NCI-H128 (cell line): Measurements from ENCODE around the gene RAB9A.

Experiments
- DNase-seq: peaks from one replicate; lab custom pipeline; 2025; ENCODE audit not compliant: unreplicated experiment; lab: John Stamatoyannopoulos, UW

Gene RAB9A

DNA sequence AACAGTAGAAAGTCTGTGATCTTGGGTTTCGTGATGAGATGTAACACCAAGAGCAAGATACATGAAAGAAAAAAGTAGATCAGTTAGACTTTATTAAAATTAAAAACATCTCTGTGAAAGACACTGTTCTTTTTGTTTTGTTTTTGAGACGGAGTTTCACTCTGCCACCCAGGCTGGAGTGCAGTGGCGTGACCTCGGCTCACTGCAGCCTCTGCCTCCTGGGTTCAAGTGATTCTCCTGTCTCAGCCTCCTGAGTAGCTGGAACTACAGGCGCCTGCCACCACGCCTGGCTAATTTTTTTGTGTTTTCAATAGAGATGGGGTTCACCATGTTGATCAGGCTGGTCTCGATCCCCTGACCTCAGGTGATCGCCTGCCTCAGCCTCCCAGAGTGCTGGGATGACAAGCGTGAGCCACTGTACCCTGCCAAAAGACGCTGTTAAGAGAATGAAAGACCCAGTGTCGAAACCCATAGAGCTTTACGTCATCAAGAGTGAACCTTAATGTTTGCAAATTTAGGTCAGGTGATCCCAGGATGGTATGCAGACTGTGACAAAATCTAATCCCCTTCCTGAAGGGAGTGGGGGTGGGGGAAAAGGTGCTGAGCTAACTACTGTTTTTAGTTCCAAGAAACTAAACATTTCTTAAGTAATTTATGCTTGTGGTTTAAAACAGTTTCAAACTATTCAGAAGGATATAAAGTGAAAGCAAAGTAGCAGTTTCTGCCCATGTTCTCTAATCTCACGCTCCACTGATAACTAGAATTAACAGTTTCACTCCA lies 53.7 kb downstream of the RAB9A start:
- DNase-seq = no peak

DNA sequence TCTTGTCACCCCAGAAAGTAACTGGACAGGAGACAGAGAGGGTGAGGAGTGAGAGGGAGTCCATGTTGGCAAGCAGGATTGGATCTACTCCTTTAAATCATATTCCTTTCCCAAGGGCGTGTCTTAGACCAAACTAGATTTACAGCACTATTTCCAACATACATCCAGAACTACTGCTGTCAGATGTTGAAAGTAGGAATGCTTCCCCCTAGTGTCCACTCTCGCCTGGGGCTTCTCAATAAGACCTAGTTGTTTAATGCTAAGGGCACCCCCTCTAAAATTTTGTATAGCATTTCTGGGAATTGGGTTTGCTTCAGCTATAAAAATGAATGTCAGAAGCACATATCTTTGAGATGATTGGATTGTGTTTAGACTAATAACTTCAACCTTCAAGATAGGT lies 58.9 kb downstream of the RAB9A start:
- no peak for DNase-seq

DNA sequence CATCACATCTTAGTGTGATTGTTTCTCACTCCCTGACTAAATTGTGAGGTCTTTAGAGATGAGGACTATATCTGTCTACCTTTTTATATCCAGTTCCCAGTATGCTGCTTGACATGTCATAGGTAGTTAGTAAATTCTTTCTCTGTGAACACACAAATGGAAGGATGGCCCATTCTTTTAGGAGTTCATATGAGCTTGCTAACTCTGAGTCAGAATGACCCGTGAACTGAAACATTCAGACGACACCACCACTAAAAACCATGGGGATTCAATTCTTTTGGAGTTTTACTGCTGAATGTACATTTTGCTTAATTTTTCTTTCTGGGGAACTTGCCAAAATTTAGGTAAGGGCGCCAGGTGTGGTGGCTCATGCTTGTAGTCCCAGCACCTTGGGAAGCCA lies 59.6 kb downstream of the RAB9A start:
- DNase-seq = no peak

DNA sequence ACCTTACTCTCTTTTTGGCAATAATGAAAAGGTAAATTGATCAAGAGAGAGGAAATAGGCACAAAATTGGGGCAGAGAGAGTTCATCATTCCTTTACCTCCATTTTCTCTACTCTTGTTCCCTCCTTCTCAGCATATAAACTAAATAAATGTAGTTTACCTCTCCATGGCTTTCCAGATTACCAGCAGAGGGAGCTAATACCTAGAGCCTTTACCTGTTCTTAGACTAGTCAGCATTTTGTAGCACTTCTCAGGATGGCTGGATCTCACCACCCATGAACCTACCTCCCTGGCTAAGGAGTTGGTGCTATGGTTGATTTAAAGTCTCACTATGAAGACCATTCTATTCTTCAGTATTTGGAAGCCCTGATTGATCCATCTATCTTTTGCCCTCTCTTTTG lies 61.3 kb downstream of the RAB9A start:
- no peak for DNase-seq

DNA sequence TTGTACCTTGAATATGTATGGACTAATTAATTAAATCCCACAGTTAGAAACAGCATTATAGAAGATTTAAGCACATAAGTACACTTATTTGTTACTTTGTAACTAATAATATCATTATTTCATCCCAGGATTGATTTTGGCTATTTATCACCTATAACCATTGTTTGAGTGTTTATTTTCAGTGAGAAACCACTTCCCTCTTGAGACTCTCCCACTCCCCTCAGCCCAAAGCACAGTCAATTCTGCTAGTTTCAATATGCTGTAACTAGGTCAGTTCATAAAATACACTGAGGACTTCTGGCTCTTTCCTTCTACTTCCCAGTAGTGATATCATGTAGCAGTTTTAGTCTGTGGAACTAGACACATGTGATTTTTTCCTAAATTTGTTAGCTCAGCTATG lies 61.9 kb downstream of the RAB9A start:
- no peak for DNase-seq

DNA sequence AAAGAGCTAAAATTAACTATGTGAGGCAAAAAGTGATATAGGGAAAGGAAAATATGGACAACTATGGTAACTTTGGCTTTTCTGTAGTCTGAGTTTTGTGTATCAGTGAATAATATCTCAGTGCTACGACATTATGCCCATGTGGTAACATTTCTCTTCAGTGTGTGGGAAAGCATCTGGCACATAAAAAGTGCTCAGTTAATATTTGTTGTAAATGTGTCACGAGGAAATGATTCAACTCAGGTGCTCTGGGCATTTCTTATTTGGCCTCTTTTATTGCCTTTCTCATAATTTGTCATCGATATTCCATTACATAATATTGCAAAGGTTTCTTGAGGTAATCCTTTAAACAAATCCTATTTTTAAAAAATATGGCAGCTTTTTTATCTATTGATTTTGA lies 63.2 kb downstream of the RAB9A start:
- no peak for DNase-seq

DNA sequence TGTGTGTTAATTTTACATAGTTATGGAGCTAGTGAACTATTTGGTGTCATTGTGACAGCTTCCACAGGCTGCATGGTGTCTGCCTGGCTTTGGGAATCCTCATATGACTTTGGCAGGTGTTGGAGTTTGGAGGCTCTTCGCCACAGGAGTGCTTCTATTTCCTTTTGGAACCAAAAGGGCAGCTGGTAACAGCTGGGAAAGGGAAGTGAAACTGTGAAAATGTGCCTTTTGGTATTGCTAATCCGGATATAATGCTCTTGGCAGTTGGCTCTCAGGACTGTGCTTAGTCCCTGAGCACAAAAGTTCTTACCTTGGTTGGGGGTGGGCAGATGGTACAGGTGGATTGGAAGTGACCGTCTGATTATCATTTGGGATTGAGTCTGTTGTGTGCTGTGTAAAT lies 63.7 kb downstream of the RAB9A start:
- no peak for DNase-seq

DNA sequence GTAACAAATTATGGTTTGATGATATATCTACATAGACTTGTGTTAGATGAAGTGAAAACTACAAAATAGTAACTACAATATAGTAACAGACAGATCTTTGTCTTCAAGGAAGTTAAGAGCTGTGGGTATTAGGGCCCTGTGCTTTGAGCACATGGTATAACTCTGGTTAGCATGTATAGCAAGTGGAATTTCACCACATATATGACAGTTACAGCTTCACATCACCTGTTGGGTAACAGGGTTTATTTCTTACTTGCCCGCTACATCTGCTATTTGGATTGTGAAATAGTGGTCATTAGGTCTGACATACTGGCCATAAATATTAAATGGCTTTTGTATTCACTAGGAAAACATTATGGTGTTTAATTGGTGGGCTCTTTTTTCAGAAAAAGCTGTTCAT lies 65.8 kb downstream of the RAB9A start:
- no peak for DNase-seq

DNA sequence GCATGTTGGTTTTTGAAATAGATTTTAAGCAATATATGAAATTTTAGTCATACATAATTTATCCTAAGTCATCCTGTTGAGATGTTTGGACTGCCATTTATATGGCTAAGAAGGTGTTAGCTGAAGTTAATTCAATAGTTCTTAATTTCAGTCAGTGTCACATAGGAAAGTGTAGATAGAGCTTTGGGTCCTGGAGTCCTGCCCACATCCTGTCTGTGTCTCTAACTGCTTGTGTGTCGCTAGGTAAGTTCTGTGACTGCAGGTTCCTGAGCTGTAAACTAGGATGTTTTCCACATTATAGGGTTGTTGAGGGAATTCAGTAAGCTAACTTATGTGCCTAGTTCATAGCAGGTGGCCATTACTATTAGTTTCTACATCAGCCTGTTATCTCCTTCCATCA lies 66.3 kb downstream of the RAB9A start:
- DNase-seq = no peak

DNA sequence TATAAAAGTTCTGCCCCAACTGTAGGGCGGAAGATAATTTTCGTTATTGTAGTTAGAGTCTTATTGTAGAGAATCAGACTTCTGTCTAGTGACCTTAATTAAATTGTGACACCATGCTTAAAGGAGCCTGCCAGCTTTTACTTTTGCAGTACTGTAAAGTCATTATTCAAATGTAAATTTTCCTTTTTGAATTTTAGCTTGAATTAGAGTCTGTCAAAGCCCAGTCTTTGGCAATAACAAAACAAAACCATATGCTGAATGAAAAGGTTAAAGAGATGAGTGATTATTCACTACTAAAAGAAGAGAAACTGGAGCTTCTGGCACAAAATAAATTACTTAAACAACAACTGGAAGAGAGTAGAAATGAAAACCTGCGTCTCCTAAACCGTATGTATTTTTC lies 67.5 kb downstream of the RAB9A start:
- no peak for DNase-seq

DNA sequence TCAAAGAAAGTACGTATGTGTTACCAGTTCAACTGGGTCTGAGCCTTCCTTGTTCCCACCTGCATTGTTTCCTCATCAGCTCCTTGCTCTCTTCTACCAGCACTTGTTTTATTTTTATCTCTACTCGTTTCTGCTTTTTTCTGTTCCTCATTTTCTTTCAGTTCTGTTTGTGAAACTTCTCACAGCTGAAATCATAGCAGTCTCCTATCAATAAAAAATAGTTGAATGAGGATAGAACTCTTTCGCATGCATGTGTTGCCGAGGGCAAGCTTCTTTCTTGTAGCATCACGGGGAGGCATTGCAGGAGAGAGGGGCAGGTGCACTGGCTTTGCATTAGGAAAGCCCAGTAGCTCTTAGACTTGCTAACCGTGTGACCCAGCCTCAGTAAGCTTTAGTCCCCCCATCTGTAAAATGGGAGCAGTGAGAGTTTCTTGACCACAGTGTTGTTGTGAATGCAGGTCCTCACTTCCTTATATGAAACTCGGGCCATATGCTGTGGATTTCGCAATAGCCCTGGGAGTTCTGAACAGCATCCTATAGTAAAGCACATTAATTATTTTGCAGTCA lies 70.3 kb downstream of the RAB9A start:
- no peak for DNase-seq
